ENCODE results near the gene LYVE1.

Gene LYVE1

GRCh38 chr11:10518891-10519290 lies 49.6 kb downstream of the LYVE1 start:
- TF ChIP-seq, protein P1, sequence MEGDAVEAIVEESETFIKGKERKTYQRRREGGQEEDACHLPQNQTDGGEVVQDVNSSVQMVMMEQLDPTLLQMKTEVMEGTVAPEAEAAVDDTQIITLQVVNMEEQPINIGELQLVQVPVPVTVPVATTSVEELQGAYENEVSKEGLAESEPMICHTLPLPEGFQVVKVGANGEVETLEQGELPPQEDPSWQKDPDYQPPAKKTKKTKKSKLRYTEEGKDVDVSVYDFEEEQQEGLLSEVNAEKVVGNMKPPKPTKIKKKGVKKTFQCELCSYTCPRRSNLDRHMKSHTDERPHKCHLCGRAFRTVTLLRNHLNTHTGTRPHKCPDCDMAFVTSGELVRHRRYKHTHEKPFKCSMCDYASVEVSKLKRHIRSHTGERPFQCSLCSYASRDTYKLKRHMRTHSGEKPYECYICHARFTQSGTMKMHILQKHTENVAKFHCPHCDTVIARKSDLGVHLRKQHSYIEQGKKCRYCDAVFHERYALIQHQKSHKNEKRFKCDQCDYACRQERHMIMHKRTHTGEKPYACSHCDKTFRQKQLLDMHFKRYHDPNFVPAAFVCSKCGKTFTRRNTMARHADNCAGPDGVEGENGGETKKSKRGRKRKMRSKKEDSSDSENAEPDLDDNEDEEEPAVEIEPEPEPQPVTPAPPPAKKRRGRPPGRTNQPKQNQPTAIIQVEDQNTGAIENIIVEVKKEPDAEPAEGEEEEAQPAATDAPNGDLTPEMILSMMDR (conservative IDR thresholded peaks at IDR 0.05; ENCODE audit: low read depth, low read length) = no peak
- H3K4me3 ChIP-seq (ENCODE audit: low read length) = no peak overlapping the region
- no peak for DNase-seq (ENCODE audit: low read depth)

DNA sequence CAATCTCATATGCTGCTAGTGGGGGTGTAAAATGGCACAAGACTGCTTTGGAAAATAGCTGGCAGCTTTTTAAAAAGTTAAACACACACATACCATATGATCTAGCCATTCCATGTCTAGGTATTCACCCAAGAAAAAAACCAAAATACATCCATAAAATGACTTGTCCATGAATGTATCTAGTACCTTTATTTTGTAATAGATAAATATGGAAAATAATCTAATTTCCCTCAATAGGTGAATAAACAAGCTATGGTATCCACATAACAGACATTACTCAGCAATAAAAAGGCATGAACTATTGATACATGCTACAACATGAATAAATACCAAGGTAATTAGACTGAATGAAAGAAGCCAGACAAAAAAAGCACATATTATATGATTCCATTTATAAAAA lies 50.3 kb downstream of the LYVE1 start:
- no peak for DNase-seq (ENCODE audit: low read depth)
- H3K4me3 ChIP-seq (ENCODE audit: low read length) = no peak overlapping the region
- TF ChIP-seq, protein P1 (conservative IDR thresholded peaks at IDR 0.05; ENCODE audit: low read depth, low read length) = no peak

DNA sequence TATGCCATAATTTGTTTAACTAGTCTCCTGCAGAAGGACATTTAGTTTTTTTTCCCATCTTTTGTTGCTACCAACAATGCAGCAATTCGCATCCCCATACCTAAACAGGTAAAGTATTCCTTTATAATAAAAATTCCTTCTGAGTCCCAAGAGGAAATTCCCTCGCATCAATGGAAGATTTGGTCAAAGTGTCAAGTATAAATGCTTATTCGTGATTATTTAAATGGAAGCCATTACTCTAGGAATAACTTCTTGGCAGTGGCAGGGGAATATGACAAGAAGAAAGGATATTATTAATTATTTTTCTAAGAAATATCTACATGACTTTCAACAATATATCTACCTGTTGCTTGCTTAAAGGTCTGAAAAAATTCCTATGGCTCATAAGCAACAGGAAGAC lies 53.0 kb downstream of the LYVE1 start:
- no peak overlapping the region for H3K4me3 ChIP-seq (ENCODE audit: low read length)
- DNase-seq (ENCODE audit: low read depth) = no peak
- TF ChIP-seq, protein P1 (conservative IDR thresholded peaks at IDR 0.05; ENCODE audit: low read depth, low read length) = no peak

DNA sequence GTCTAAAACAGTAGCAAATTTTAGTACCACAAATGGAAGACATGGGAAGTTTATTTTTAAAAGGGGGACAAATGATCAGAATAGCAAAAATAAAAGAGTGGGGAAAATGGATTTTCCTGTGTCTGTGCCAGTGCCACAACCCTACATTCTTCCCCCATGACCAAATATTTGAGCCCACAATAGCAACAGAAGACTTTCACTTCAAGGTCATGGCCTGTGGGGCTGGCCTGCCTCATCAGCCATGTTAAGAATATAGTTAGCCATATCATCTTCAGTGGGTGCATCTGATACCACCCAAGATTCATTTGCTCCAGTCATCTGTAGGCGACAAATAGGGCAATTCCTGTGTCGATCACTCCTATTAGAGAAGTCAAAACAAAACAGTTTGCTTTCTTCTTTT lies 53.8 kb downstream of the LYVE1 start:
- TF ChIP-seq, protein P1 (conservative IDR thresholded peaks at IDR 0.05; ENCODE audit: low read depth, low read length) = no peak
- no peak for DNase-seq (ENCODE audit: low read depth)
- no peak overlapping the region for H3K4me3 ChIP-seq (ENCODE audit: low read length)

- DNase-seq (ENCODE audit: low read depth) = no peak
- no peak overlapping the region for H3K4me3 ChIP-seq (ENCODE audit: low read length)
- TF ChIP-seq, protein P1 (conservative IDR thresholded peaks at IDR 0.05; ENCODE audit: low read depth, low read length) = no peak
Measured at GRCh38 chr11:10514202-10514601, 54.3 kb downstream of the LYVE1 start.

- TF ChIP-seq, protein P1 (conservative IDR thresholded peaks at IDR 0.05; ENCODE audit: low read depth, low read length) = no peak
- no peak for DNase-seq (ENCODE audit: low read depth)
- H3K4me3 ChIP-seq (ENCODE audit: low read length) = no peak overlapping the region
Measured at GRCh38 chr11:10511181-10511621, 57.3 kb downstream of the LYVE1 start.
